Measurements from ENCODE around the gene LCE2A.

Gene LCE2A

DNA sequence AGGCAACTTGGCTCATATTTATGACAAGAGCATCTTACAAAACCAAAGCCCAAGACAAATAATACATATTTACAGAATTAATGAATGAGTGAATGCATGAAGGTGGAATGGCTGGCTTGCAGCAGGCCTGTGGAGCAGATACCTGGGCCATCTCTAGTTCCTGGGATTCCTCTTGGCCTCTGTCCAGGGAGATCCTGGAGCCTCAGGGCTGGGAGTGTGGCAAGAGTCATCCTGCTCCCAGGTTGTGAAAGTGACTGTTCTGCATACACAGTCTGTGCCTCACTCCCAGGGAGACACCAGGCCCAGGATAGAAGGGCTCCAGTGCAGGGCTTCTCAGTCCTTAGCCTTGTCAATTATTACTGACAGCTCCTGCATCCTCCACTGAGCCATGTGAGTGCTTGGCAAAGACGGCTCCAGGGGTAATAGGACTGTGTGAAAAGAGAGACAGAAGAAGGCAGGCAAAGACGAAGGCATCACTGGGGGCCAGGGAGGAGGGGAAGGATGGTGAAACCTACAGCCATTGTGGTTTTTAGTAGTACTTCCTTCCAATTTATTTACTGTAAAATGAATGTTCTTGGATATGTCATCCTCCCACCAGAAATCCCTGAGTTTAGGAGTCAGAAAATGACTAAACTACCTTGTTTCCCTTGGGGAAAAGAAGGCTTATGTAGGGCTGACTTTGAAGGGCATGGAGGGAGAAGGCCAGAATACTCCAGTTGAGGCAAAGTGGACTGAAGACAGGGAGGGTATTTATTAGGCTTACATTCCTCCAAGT is 45.4 kb downstream of the LCE2A start:
- DNase-seq (ENCODE audit: low spot score) = no peak

DNA sequence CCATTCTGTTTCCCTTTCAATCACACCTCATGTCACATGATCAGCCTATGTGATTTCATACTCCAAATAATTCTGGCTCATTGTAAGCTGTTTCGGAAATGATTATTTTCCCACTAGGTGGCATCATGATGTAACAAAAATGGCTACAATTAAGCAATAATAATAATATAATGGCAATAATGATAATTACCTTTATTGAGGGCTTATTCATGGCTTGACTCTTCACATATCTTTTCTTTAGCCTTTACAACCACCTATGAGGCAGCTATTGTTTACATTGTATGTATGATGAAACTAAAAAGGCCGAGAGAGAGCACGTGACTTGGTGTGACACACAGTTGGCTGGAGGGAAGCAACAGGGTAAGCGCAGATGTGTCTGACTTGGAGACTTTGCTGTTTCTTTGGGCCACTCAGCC is 47.2 kb downstream of the LCE2A start:
- no peak for DNase-seq (ENCODE audit: low spot score)

DNA sequence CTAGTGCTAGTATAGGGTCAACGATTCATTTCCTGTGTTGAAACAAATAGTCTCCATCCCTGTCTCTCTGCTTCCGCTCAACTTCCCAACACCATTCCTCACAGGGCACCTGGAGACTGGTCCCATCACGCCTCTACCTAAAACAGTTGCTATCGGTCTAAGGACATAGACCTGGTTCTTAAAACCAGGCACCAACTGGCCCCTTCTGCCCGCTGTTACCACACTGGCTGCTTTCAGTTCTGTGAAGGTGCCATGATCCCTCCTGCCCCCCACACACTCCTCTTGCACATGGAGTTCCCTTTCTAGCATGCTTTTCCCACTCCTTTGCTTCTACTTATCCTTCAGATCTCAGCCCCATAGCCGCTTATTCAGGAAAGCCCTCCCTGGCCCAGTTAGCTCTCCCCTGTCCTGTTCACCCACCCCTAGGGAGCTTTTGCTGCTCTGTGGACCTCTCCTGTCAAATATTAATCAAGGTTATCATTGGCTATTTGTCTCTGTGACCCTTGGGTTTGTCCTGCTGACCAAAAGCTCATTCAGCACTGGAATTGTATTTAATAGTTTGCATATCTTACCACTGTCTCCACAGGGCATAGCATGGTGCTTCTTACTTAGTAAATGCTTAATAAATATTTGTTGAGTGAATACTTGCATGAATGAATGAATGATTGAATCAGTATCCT is 47.8 kb downstream of the LCE2A start:
- DNase-seq (ENCODE audit: low spot score) = no peak

DNA sequence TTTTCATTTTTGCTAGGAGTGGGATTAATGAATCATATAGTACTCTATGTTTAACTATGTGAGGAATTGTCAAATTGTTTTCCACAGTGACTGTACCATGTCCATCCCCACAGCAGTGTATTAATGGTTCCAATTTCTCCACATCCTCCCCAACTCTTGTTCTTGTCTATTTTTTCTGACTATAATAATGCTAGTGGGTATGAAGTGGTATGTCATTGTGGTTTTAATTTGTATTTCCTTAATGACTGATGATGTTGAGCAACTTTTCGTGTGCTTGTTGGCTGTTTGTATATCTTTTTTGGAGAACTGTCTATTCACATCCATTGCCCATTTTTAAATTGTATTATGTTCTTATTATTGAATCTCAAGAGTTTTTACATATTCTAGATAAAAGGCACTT is 49.7 kb downstream of the LCE2A start:
- DNase-seq (ENCODE audit: low spot score) = no peak

All from hepatic stellate cell (primary cell).